ENCODE results near the gene OAT. TPM values are rescaled to one million over a fixed set of nuclear protein-coding genes. Genes with fewer than 3 reads are reported as not detected.

OAT gene
- total RNA-seq, 3 donors from 2014 or later = 46.7 to 120 (median 69.6) TPM

- no peak for ATAC-seq
- no peak for DNase-seq
- no peaks in the 10 kb centered on the region for H3K36me3 ChIP-seq (ENCODE audit: low read depth)
- H3K4me3 ChIP-seq = no peak overlapping the region
- H3K9me3 ChIP-seq = no peaks in the 10 kb centered on the region
- no peaks in the 10 kb centered on the region for H3K4me1 ChIP-seq (ENCODE audit: low read depth)
- TF ChIP-seq CTCF (IDR thresholded peaks at IDR 0.05) = no peak
- intact Hi-C loops (cut with DNase I, micrococcal nuclease) = no loop called here
Measured at GRCh38 chr10:124369066-124369465, 49.7 kb downstream of the OAT start.

- intact Hi-C loops (cut with DNase I, micrococcal nuclease) = no loop called here
- Histone ChIP-seq H3K9me3 (no peaks in the 10 kb centered on the region), H3K4me1 (ENCODE audit: low read depth) (no peaks in the 10 kb centered on the region), H3K4me3 (no peak overlapping the region), H3K36me3 (ENCODE audit: low read depth) (no peaks in the 10 kb centered on the region)
- no peak for TF ChIP-seq CTCF (IDR thresholded peaks at IDR 0.05)
- no peak for ATAC-seq
- DNase-seq = peak in 1 of 3 donors; percentile 15
Measured at GRCh38 chr10:124367936-124368335, 50.8 kb downstream of the OAT start.

- TF ChIP-seq CTCF (IDR thresholded peaks at IDR 0.05) = no peak
- H3K36me3 ChIP-seq (ENCODE audit: low read depth) = no peaks in the 10 kb centered on the region
- intact Hi-C loops (cut with DNase I, micrococcal nuclease) = no loop called here
- DNase-seq = no peak
- no peak for ATAC-seq
- H3K4me3 ChIP-seq = no peak overlapping the region
- H3K4me1 ChIP-seq (ENCODE audit: low read depth) = no peaks in the 10 kb centered on the region
- no peaks in the 10 kb centered on the region for H3K9me3 ChIP-seq
Measured at GRCh38 chr10:124367414-124367813, 51.3 kb downstream of the OAT start.

GRCh38 chr10:124366825-124367224 lies 51.9 kb downstream of the OAT start:
- Histone ChIP-seq H3K36me3 (ENCODE audit: low read depth) (no peaks in the 10 kb centered on the region), H3K9me3 (no peaks in the 10 kb centered on the region), H3K4me1 (ENCODE audit: low read depth) (no peaks in the 10 kb centered on the region), H3K4me3 (no peak overlapping the region)
- intact Hi-C loops (cut with DNase I, micrococcal nuclease) = no loop called here
- ATAC-seq = no peak
- TF ChIP-seq CTCF (IDR thresholded peaks at IDR 0.05) = no peak
- no peak for DNase-seq

- intact Hi-C loops (cut with DNase I, micrococcal nuclease) = no loop called here
- no peaks in the 10 kb centered on the region for H3K4me1 ChIP-seq (ENCODE audit: low read depth)
- no peak for ATAC-seq
Measured at GRCh38 chr10:124366343-124366742, 52.4 kb downstream of the OAT start.

More at GRCh38 chr10:124366343-124366742, 52.4 kb downstream of the OAT start:
- H3K9me3 ChIP-seq = no peaks in the 10 kb centered on the region
- H3K4me3 ChIP-seq = no peak overlapping the region
- no peaks in the 10 kb centered on the region for H3K36me3 ChIP-seq (ENCODE audit: low read depth)
- DNase-seq = no peak
- no peak for TF ChIP-seq CTCF (IDR thresholded peaks at IDR 0.05)

Data from mucosa of descending colon (tissue), 3 donors.